Measurements from ENCODE around the gene ZNF253. TPM values are rescaled to one million over a fixed set of nuclear protein-coding genes. Genes with fewer than 3 reads are reported as not detected.
A peak's percentile ranks its signal among the peaks of the same experiment; 100 is the strongest.

ZNF253 gene
- total and polyA plus RNA-seq, 2 of the 8 experiments (the other 6 are each of a cell fraction or from before 2014, with no cell fraction given) = 8.3 to 64.0 TPM

DNA sequence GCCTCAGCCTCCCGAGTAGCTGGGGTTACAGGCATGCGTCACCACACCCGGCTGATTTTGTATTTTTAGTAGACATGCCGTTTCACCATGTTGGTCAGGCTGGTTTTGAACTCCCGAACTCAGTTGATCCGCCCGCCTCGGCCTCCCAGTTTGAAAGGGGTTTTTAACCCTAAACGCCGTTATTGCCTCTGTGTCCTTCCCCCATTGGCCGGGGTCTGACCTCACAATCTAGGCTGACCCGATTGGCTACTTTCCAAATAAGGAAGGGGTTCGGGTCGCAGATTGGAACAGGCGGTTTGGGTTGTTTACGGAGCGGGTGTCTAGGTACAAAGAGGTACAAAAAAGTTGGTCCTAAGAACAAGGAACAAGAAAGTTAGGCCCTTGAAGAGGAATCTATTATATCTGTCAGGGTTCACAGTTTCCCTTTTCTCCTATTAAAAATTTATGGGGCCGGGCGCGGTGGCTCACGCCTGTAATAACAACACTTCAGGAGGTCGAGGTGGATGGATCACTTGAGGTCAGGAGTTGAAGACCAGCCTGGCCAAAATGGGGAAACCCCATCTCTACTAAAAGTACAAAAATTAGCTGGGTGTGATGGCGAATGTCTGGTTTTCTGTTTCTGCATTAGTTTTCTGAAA, 1.0 kb downstream of the ZNF253 start:
- H3K27ac ChIP-seq (ENCODE audit: low read depth, low read length) = peak overlapping the region; percentile 100
- peak overlapping the region; percentile 96; the same call in 1 of the 2 replicates for H2BK5ac ChIP-seq (ENCODE audit: low read depth, low read length)
- no peak overlapping the region for H3K4ac ChIP-seq (replicated peaks; ENCODE audit: insufficient read length, low read depth, low read length)
- no peak overlapping the region for H2BK15ac ChIP-seq (ENCODE audit: low read length)
- FAIRE-seq (peak; percentile 32), DNase-seq (ENCODE audit: low read depth in 1 of 2, low spot score in 2 of 2) (peak; percentile 53 to 83)
- peak overlapping the region; percentile 81 to 94 for H3K4me2 ChIP-seq (ENCODE audit: insufficient read depth in 1 of 2, low read depth in 2 of 2, low read length in 2 of 2)
- H3K4me1 ChIP-seq (replicated peaks in 1 of 4; ENCODE audit: control insufficient read depth in 3 of 4, insufficient read depth in 4 of 4, low read length in 3 of 4) = peaks cover 0 to 5% (median 3%) of the 10 kb centered on the region in 4 experiments; a peak in 3 of 7 replicates
- H2BK120ac ChIP-seq (replicated peaks; ENCODE audit: low read depth, low read length) = no peak overlapping the region
- no peak overlapping the region for H3K23ac ChIP-seq (ENCODE audit: insufficient read length)
- H3K79me1 ChIP-seq (ENCODE audit: low read depth, low read length) = no peaks in the 10 kb centered on the region; the same call in 1 of the 2 replicates
- no peak overlapping the region for H4K91ac ChIP-seq (replicated peaks; ENCODE audit: insufficient read length, low read length)
- no peak overlapping the region for H3K56ac ChIP-seq (replicated peaks; ENCODE audit: insufficient read length, low read depth, low read length)
- peak overlapping the region; percentile 94 for H4K5ac ChIP-seq (ENCODE audit: insufficient read length, low read depth, low read length)
- no peak overlapping the region for H2BK20ac ChIP-seq (ENCODE audit: low read length)
- H3K23me2 ChIP-seq (ENCODE audit: low read depth, low read length) = peaks cover 2% of the 10 kb centered on the region; the same call in 1 of the 2 replicates
- H2AK5ac ChIP-seq (ENCODE audit: low read depth, low read length) = peak overlapping the region; percentile 92; the same call in 1 of the 2 replicates
- ChIA-PET CTCF (ENCODE audit: partially characterized antibody) (interaction anchor here (1.3 kb wide), 1 partner anchor 35 kb away, joined by 3 read pairs; no protein-coding TSS in a partner anchor), POLR2A (ENCODE audit: partially characterized antibody) (interaction anchor here (0.8 to 19.0 kb wide), 20 partner anchors 9 to 238 kb away, joined by 3 to 453 read pairs (median 6); partner anchors contain the start of genes ZNF101, ZNF506 and ZNF93)
- H3K14ac ChIP-seq (ENCODE audit: insufficient read length) = no peak overlapping the region
- H3K9me3 ChIP-seq (ENCODE audit: insufficient read depth in 2 of 2, low read depth in 1 of 2, low read length in 1 of 2) = no peaks in the 10 kb centered on the region
- H3K9ac ChIP-seq (replicated peaks in 1 of 4; ENCODE audit: extremely low read depth in 1 of 4, low read depth in 3 of 4, low read length in 3 of 4) = peak overlapping the region; percentile 98 to 100 (median 99)
- no peaks in the 10 kb centered on the region for H3K27me3 ChIP-seq (replicated peaks in 1 of 4; ENCODE audit: control insufficient read depth in 3 of 4, extremely low read depth in 1 of 4, insufficient read depth in 3 of 4, low read length in 3 of 4)
- 1% methylated on average over 23 of the region's 23 CpGs; no CpG with 5 or more reads in 1 of the 2 experiments for WGBS, 2 experiments (ENCODE audit: extremely low coverage in 1 of 2, insufficient coverage in 1 of 2, insufficient read length in 1 of 2, insufficient replicate concordance in 2 of 2, low coverage in 1 of 2, low lambda C conversion rate in 2 of 2, missing lambda C conversion rate in 1 of 2)
- H4K8ac ChIP-seq (ENCODE audit: extremely low read depth, insufficient read depth, low read length) = peak overlapping the region; percentile 100; the same call in 1 of the 2 replicates
- peaks cover 44 to 58% of the 10 kb centered on the region in 2 experiments for H3K79me2 ChIP-seq (ENCODE audit: control insufficient read depth in 1 of 2, insufficient read depth in 2 of 2, low read length in 2 of 2)
- no peak overlapping the region; the same call in 1 of the 2 replicates for H2BK12ac ChIP-seq (ENCODE audit: low read depth, low read length)
- H3K18ac ChIP-seq (ENCODE audit: extremely low read depth, low read length) = no peak overlapping the region
- H3K4me3 ChIP-seq (ENCODE audit: extremely low read depth in 1 of 4, insufficient read depth in 2 of 4, low read depth in 3 of 4, low read length in 4 of 4) = peak overlapping the region; percentile 84 to 99 (median 90)
- peaks cover 0 to 2% (median 0%) of the 10 kb centered on the region in 4 experiments; a peak in 1 of 8 replicates for H3K36me3 ChIP-seq (ENCODE audit: control insufficient read depth in 2 of 4, insufficient read depth in 4 of 4, low read length in 3 of 4)
- no peak overlapping the region for H2AFZ ChIP-seq (ENCODE audit: low read length)
- peaks cover 11 to 18% of the 10 kb centered on the region in 2 experiments for H4K20me1 ChIP-seq (replicated peaks in 1 of 2; ENCODE audit: control insufficient read depth in 1 of 2, insufficient read depth in 2 of 2, low read length in 2 of 2)
- TF ChIP-seq POLR2AphosphoS5 (IDR thresholded peaks at IDR 0.05; ENCODE audit: low read depth, low read length) (peak; percentile 94), E2F6 (IDR thresholded peaks at IDR 0.05) (no peak), BCL11A (IDR thresholded peaks at IDR 0.05; ENCODE audit: low read depth in 2 of 2, low read length in 2 of 2) (no peak), ATF3 (IDR thresholded peaks at IDR 0.05; ENCODE audit: insufficient read depth, low read depth, low read length) (no peak), TBP (IDR thresholded peaks at IDR 0.05; ENCODE audit: low read depth, low read length) (peak; percentile 92), JUND (IDR thresholded peaks at IDR 0.05; ENCODE audit: low read length) (no peak), ATF2 (IDR thresholded peaks at IDR 0.05; ENCODE audit: low read length) (no peak), HDAC2 (IDR thresholded peaks at IDR 0.05; ENCODE audit: borderline replicate concordance in 1 of 2, low read depth in 2 of 2, low read length in 2 of 2) (no peak)

Data from H1 (cell line).